Stimulated activated CD4-positive, alpha-beta T cell treated with anti-CD3 and anti-CD28 coated beads, TNF-alpha, amount 100 ng/mL, for 4 hours (primary cell): ENCODE results near the gene SH3RF3.

Experiments
- DNase-seq, 3 experiments: peaks; one replicate each; pipeline ENCODE4 v3.0.0-alpha.2; 2020; ENCODE audit warnings: low read depth in 3 of 3

The SH3RF3 gene

GRCh38 chr2:109139002-109139401 is 10.0 kb downstream of the SH3RF3 start:
- DNase-seq = no peak

- DNase-seq = no peak
These were observed 10.9 kb downstream of the SH3RF3 start for GRCh38 chr2:109139865-109140396.

- no peak for DNase-seq
These were observed 12.1 kb downstream of the SH3RF3 start for GRCh38 chr2:109141006-109141600.

- DNase-seq = no peak
These were observed 12.8 kb downstream of the SH3RF3 start for GRCh38 chr2:109141727-109142283.

- DNase-seq = no peak
These were observed 13.6 kb downstream of the SH3RF3 start for GRCh38 chr2:109142416-109143210.

- peak in 2 of 3 experiments; percentile 23 to 40 for DNase-seq
These were observed 14.5 kb downstream of the SH3RF3 start for GRCh38 chr2:109143214-109144187.

- DNase-seq = no peak
These were observed 15.3 kb downstream of the SH3RF3 start for GRCh38 chr2:109144271-109144670.

GRCh38 chr2:109144721-109145120 is 15.7 kb downstream of the SH3RF3 start:
- DNase-seq = no peak

- DNase-seq = no peak
These were observed 16.3 kb downstream of the SH3RF3 start for GRCh38 chr2:109145286-109145685.

GRCh38 chr2:109147405-109147804 is 18.4 kb downstream of the SH3RF3 start:
- DNase-seq = no peak

- no peak for DNase-seq
These were observed 19.2 kb downstream of the SH3RF3 start for GRCh38 chr2:109148117-109148746.

GRCh38 chr2:109148991-109149645 is 20.1 kb downstream of the SH3RF3 start:
- no peak for DNase-seq

- DNase-seq = no peak
These were observed 21.6 kb downstream of the SH3RF3 start for GRCh38 chr2:109150559-109150958.

GRCh38 chr2:109151519-109151918 is 22.5 kb downstream of the SH3RF3 start:
- DNase-seq = no peak

GRCh38 chr2:109153005-109153784 is 24.2 kb downstream of the SH3RF3 start:
- no peak for DNase-seq

GRCh38 chr2:109153807-109154206 is 24.8 kb downstream of the SH3RF3 start:
- no peak for DNase-seq

- DNase-seq = no peak
These were observed 25.2 kb downstream of the SH3RF3 start for GRCh38 chr2:109154226-109154625.

GRCh38 chr2:109155553-109156451 is 26.8 kb downstream of the SH3RF3 start:
- DNase-seq = no peak
